Fibroblast of skin of left biceps (primary cell): Measurements from ENCODE around the gene NCOA7.

Experiments used
- DNase-seq, 2 experiments: peaks; one replicate each; pipeline ENCODE4 v3.0.0-alpha.2; 2013; ENCODE audit warnings: low read depth in 2 of 2

The NCOA7 gene

GRCh38 chr6:125811259-125811658, 20.5 kb downstream of the NCOA7 start:
- DNase-seq = no peak

- peak; percentile 89 to 90 for DNase-seq
Observed at GRCh38 chr6:125812394-125813292, 21.9 kb downstream of the NCOA7 start.

- DNase-seq = no peak
Observed at GRCh38 chr6:125814481-125814880, 23.7 kb downstream of the NCOA7 start.

GRCh38 chr6:125815080-125815910, 24.5 kb downstream of the NCOA7 start:
- DNase-seq = no peak

GRCh38 chr6:125816828-125817280, 26.1 kb downstream of the NCOA7 start:
- DNase-seq = no peak

GRCh38 chr6:125818225-125818657, 27.5 kb downstream of the NCOA7 start:
- no peak for DNase-seq

- no peak for DNase-seq
Observed at GRCh38 chr6:125818772-125819260, 28.1 kb downstream of the NCOA7 start.

GRCh38 chr6:125819535-125820326, 29.0 kb downstream of the NCOA7 start:
- no peak for DNase-seq

- no peak for DNase-seq
Observed at GRCh38 chr6:125821825-125822281, 31.1 kb downstream of the NCOA7 start.

GRCh38 chr6:125823180-125823579, 32.4 kb downstream of the NCOA7 start:
- DNase-seq = no peak

GRCh38 chr6:125824946-125825771, 34.4 kb downstream of the NCOA7 start:
- DNase-seq = peak; percentile 46 to 61

- no peak for DNase-seq
Observed at GRCh38 chr6:125826695-125827463, 36.1 kb downstream of the NCOA7 start.

GRCh38 chr6:125827788-125828320, 37.1 kb downstream of the NCOA7 start:
- no peak for DNase-seq

GRCh38 chr6:125828476-125829039, 37.8 kb downstream of the NCOA7 start:
- DNase-seq = no peak

GRCh38 chr6:125829433-125829832, 38.7 kb downstream of the NCOA7 start:
- no peak for DNase-seq

GRCh38 chr6:125831659-125832058, 40.9 kb downstream of the NCOA7 start:
- no peak for DNase-seq

- DNase-seq = no peak
Observed at GRCh38 chr6:125832391-125833117, 41.8 kb downstream of the NCOA7 start.

GRCh38 chr6:125834348-125834747, 43.6 kb downstream of the NCOA7 start:
- DNase-seq = no peak
